AG04449 (cell line): Measurements from ENCODE around the gene SCUBE1.

Experiments used
- CTCF ChIA-PET: fragments of 350-600 bp; formaldehyde crosslinking; extraction: SDS; loops from one replicate; lab custom pipeline; 2021; ENCODE audit warnings: antibody characterized with exemption; lab: Yijun Ruan, JAX
- POLR2A ChIA-PET: fragments of 400-600, 350-600 bp; formaldehyde crosslinking; extraction: SDS; loops from one replicate; lab custom pipeline; 2020; ENCODE audit warnings: antibody characterized with exemption, inconsistent platforms; lab: Yijun Ruan, JAX
- DNase-seq: peaks from one replicate; pipeline ENCODE4 v3.0.0-alpha.2; 2010; ENCODE audit warnings: low read depth, low spot score
- H3K4me3 ChIP-seq: 2 replicates; pipeline ENCODE4 v1.5.1; 2011; ENCODE audit warnings: low read depth, mild to moderate bottlenecking, control low read depth, low read length
- CTCF ChIP-seq: IDR thresholded peaks from one replicate; pipeline ENCODE4 v1.5.1; 2011; ENCODE audit warnings: mild to moderate bottlenecking, moderate library complexity, low read length, control low read depth, inconsistent platforms; ENCODE audit not compliant: insufficient read depth; ENCODE audit errors: missing control alignments

Gene SCUBE1

GRCh38 chr22:43160497-43161126 lies 182.6 kb downstream of the SCUBE1 start:
- ChIA-PET POLR2A (no interaction called here), CTCF (no interaction called here)
- no peak overlapping the region for H3K4me3 ChIP-seq
- no peak for DNase-seq
- TF ChIP-seq CTCF = no peak

DNA sequence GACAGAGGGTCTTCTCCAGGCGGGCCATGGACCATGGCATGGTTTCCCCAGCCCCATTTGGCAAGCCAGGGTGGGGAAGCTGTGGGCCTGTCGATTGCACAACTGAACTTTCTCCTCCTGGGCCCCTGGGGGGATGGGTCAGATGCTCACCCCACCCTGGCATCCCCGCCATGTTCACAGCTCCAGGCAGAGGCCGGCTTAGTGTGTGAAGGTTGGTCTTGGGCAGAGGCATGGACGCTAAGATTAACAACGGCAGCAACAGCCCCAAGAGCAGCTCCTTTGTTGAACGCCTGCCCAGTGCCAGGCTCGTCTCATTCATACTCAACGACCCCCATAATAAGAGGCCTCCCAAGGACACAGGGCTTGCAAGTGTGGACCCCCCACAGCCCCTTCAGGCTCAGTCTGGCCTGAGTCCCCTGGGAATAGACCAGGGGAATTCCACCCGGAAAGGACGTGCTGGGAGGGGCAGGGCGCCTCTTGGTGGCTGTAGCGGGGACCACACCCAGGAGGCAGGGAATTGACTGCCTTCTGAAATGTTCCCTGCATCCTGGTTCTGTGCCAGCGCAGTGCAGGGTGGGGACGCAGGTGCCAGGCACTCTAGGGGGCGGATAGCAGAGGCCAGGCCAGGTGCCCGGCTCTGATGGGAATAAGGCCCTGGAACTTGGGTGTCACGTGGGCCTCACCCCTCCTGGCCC lies 183.5 kb downstream of the SCUBE1 start:
- no peak overlapping the region for H3K4me3 ChIP-seq
- ChIA-PET CTCF (no interaction called here), POLR2A (no interaction called here)
- DNase-seq = no peak
- TF ChIP-seq CTCF = peak; percentile 26

GRCh38 chr22:43158778-43159483 lies 184.2 kb downstream of the SCUBE1 start:
- no peak for TF ChIP-seq CTCF
- POLR2A ChIA-PET = no interaction called here
- no peak overlapping the region for H3K4me3 ChIP-seq
- CTCF ChIA-PET = interaction anchor here (1.8 kb wide), 1 partner anchor 9 kb away, joined by 5 read pairs; no protein-coding TSS in a partner anchor
- DNase-seq = no peak

GRCh38 chr22:43157874-43158546 lies 185.2 kb downstream of the SCUBE1 start:
- no peak overlapping the region for H3K4me3 ChIP-seq
- ChIA-PET POLR2A (no interaction called here), CTCF (interaction anchor here (1.8 kb wide), 1 partner anchor 10 kb away, joined by 5 read pairs; no protein-coding TSS in a partner anchor)
- no peak for TF ChIP-seq CTCF
- DNase-seq = no peak

GRCh38 chr22:43156413-43156812 lies 186.8 kb downstream of the SCUBE1 start:
- no peak for TF ChIP-seq CTCF
- CTCF ChIA-PET = no interaction called here
- DNase-seq = no peak
- H3K4me3 ChIP-seq = no peak overlapping the region
- POLR2A ChIA-PET = no interaction called here
